Mucosa of descending colon (tissue), 3 donors: ENCODE results near the gene SNRPA. TPM values are rescaled to one million over a fixed set of nuclear protein-coding genes. Genes with fewer than 3 reads are reported as not detected.
A peak's percentile ranks its signal among the peaks of the same experiment; 100 is the strongest.
"Not testable (repeated sequence)": the region's sequence is repeated elsewhere in the genome, so short reads cannot be mapped to it uniquely, and the experiment has no call there.

Source experiments
- ATAC-seq: fragments of 200-7000 bp; cut with Tn5 transposase; one replicate; pipeline ENCODE4 v1.9.1; 2020; ENCODE audit warnings: mild to moderate bottlenecking, moderate library complexity
- DNase-seq, 3 donors: peaks; one replicate each; pipeline ENCODE4 v3.0.0-alpha.2; 2020
- H3K36me3 ChIP-seq: fragments of 200-600 bp; one replicate; pipeline ENCODE4 v1.8.0; 2021; ENCODE audit warnings: low read depth, mild to moderate bottlenecking
- H3K4me1 ChIP-seq: fragments of 200-600 bp; one replicate; pipeline ENCODE4 v1.8.0; 2021; ENCODE audit warnings: low read depth, mild to moderate bottlenecking
- H3K4me3 ChIP-seq: fragments of 200-600 bp; one replicate; pipeline ENCODE4 v1.8.0; 2021; ENCODE audit warnings: mild to moderate bottlenecking
- H3K9me3 ChIP-seq: fragments of 200-600 bp; one replicate; pipeline ENCODE4 v1.8.0; 2021; ENCODE audit warnings: mild to moderate bottlenecking
- intact Hi-C, 2 donors: fragments of 100-400 bp; cut with DNase I in 1 of 2; cut with micrococcal nuclease in 1 of 2; formaldehyde crosslinking; loops; one replicate each; pipeline versions ENCODE4 v1.11.0 to v1.11.1; 2022; cut with DNase I, micrococcal nuclease
- total RNA-seq, 3 donors: library from RNA; stranded (reverse); fragmentation: NEBNext Ultra II Directional in 2 of 3; extraction: Animal tissue kit (Norgen Biotek cat#: 25700) in 2 of 3; gene quantifications; one replicate each; pipeline versions ENCODE4 v1.2.1 to v1.2.4, GENCODE V29; 2021 to 2023
- TF ChIP-seq, protein P1 (sequence below): fragments of 200-600 bp; IDR thresholded peaks from one replicate; pipeline ENCODE4 v1.8.0; 2022; ENCODE audit warnings: antibody characterized with exemption, mild to moderate bottlenecking
- donor health status: DM: no; HTN: no; CAD: no; lungs with moderate emphysema.
- donor health status: DM: no; HTN: no; CAD: no.
- donor health status: DM: no; HTN: yes; CAD: no.

SNRPA gene
- total RNA-seq, 3 donors from 2014 or later: 54.0 to 81.7 (median 59.9) TPM

DNA sequence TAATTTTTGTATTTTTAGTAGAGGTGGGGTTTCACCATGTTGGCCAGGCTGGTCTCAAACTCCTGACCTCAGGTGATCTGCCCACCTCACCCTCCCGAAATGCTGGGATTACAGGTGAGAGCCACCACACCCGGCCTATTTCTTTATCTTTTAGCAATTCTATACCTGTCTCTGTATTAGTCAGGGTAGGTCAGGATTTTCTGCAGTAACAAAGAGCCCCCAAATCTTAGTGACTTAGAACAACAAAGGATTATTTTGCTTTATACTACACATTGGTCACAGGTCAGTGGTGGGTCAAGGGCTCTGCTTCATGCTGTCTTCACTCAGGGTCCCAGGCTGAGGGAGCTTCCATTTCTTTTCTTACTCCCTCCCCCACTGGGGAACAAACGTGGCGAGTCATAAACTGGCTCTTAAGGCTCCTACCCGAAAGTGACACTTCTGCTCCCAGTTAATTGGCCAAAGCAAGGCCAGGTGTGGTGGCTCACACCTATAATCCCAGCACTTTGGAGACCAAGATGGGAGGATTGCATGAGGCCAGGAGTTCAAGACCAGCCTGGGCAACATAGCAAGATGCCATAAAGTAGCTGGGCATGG lies 27.2 kb upstream of the SNRPA start:
- H3K9me3 ChIP-seq: no peaks in the 10 kb centered on the region
- intact Hi-C loops: no loop called here
- TF ChIP-seq, protein P1, sequence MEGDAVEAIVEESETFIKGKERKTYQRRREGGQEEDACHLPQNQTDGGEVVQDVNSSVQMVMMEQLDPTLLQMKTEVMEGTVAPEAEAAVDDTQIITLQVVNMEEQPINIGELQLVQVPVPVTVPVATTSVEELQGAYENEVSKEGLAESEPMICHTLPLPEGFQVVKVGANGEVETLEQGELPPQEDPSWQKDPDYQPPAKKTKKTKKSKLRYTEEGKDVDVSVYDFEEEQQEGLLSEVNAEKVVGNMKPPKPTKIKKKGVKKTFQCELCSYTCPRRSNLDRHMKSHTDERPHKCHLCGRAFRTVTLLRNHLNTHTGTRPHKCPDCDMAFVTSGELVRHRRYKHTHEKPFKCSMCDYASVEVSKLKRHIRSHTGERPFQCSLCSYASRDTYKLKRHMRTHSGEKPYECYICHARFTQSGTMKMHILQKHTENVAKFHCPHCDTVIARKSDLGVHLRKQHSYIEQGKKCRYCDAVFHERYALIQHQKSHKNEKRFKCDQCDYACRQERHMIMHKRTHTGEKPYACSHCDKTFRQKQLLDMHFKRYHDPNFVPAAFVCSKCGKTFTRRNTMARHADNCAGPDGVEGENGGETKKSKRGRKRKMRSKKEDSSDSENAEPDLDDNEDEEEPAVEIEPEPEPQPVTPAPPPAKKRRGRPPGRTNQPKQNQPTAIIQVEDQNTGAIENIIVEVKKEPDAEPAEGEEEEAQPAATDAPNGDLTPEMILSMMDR: no peak
- H3K4me3 ChIP-seq: no peak overlapping the region
- DNase-seq (no peak), ATAC-seq (no peak)
- H3K4me1 ChIP-seq: peaks cover 30% of the 10 kb centered on the region
- no peaks in the 10 kb centered on the region for H3K36me3 ChIP-seq

DNA sequence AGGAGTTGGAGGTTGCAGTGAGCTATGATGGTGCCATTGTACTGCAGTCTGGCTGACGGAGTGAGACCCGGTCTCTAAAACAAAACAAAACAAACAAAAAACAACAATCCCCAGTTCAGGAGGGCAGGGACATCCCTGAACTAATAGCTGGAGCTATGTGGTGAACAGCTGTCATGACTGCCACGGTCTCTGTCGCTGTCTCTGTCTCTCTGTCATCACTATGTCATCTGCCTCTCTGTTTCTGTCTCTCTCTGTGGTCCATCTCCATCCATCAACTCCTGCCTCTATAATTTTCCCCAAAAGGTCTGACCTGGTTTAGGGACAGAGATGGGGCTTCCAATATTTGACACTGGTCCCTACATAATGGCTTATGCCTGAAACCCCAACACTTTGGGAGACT lies 26.7 kb upstream of the SNRPA start:
- ATAC-seq: no peak
- intact Hi-C loops: no loop called here
- Histone ChIP-seq H3K36me3 (no peaks in the 10 kb centered on the region), H3K4me3 (no peak overlapping the region), H3K4me1 (peaks cover 28% of the 10 kb centered on the region), H3K9me3 (no peaks in the 10 kb centered on the region)
- TF ChIP-seq, protein P1: no peak
- DNase-seq: no peak

DNA sequence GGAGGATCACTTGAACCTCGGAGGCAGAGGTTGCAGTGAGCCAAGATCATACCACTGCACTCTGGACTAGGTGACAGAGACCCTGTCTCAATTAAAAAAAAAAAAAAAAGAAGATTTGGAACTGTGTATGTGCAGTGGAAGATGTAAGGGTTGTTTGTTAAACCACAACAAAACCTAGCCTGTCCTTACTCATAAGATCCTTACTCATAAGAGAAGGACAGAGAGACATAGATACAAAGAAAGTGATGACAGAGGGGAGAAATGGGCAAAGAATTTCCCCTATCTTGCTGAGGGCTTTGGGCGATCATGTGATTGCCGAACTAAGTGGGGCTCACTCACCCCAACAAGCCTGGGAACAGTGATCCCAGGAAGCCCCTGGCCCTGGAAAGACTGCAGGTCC lies 26.1 kb upstream of the SNRPA start:
- Histone ChIP-seq H3K4me1 (peaks cover 22% of the 10 kb centered on the region), H3K4me3 (no peak overlapping the region), H3K36me3 (peaks cover under 1% of the 10 kb centered on the region), H3K9me3 (no peaks in the 10 kb centered on the region)
- ATAC-seq: no peak
- TF ChIP-seq, protein P1: no peak
- no peak for DNase-seq
- intact Hi-C loops: no loop called here

DNA sequence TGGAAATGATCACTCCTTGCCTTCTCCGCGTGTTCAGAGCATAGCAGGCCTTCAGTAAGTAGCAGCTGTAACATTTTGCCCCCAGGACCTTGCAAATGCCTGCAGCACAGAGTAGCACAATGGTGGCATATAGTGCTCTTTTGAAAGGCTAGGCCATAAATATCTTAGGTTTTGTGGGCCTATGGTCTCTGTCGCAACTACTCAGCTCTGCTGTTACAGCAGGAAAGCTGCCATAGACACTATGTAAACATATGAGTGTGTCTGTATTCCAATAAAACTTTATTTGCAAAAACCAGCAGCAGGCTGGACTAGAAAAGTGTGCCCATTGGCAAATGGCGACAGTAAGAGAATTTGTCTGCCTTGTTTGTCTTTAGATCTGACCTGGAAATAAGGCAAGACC lies 24.7 kb upstream of the SNRPA start:
- Histone ChIP-seq H3K36me3 (peaks cover 4% of the 10 kb centered on the region), H3K4me3 (no peak overlapping the region), H3K9me3 (no peaks in the 10 kb centered on the region), H3K4me1 (peaks cover 8% of the 10 kb centered on the region)
- DNase-seq: no peak
- intact Hi-C loops: no loop called here
- no peak for ATAC-seq
- TF ChIP-seq, protein P1: no peak

DNA sequence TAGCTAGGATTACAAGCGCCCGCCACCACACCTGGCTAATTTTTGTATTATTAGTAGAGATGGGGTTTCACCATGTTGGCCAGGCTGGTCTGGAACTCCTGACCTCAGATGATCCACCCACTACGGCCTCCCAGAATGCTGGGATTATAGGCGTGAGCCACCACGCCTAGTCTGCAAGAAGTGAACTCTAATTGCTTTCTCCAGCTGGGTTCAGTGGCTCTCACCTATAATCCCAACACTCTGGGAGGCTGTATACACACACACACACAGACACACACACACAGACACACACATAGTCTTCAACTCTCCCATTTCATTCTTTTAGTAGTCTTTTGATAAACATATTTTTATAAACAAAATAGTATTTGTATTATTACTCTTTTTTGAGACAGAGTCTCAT lies 20.9 kb upstream of the SNRPA start:
- H3K36me3 ChIP-seq, H3K4me1 ChIP-seq, H3K9me3 ChIP-seq, H3K4me3 ChIP-seq, DNase-seq, intact Hi-C loops: not testable (repeated sequence)
- peak; percentile 17 for ATAC-seq

DNA sequence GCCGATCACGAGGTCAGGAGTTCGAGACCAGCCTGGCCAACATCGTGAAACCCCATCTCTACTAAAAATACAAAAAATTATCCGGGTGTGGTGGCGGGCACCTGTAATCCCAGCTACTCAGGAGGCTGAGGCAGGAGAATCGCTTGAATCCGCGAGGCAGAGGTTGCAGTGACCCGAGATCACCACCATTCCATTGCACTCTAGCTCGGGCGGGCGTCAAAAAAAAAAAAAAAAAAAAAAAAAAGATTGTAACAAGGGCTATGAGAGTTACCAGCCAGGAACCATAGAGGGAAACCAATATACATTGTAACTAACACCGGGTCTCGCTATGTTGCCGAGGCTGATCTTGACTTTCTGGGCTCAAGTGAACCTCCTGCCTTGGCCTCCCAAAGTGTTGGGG lies 18.7 kb upstream of the SNRPA start:
- H3K4me3 ChIP-seq, intact Hi-C loops, H3K36me3 ChIP-seq, H3K9me3 ChIP-seq, H3K4me1 ChIP-seq, DNase-seq, ATAC-seq: not testable (repeated sequence)

DNA sequence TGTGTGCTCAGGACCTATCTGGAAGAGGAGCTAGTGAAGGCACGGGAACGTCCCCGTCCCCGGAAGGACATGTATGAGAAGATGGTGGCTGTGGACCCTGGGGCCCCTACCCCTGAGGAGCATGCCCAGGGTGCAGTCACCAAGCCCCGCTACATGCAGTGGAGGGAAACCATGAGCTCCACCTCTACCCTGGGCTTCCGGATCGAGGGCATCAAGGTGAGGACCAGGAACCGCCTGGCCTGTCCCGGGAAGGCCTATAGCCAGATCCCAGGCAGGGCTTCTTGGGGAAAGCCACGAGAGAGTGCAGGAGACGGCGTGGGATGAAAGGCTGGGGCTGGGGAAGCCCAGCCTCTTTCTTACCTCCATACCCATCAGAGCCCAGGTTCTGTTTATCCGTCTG lies 17.9 kb upstream of the SNRPA start:
- intact Hi-C loops: no loop called here
- DNase-seq: peak in 1 of 3 donors; percentile 24
- Histone ChIP-seq H3K4me1 (peaks cover 5% of the 10 kb centered on the region), H3K4me3 (no peak overlapping the region), H3K9me3 (no peaks in the 10 kb centered on the region), H3K36me3 (peaks cover 9% of the 10 kb centered on the region)
- ATAC-seq: no peak
- TF ChIP-seq, protein P1: no peak
